Purkinje cell (primary cell): ENCODE measurements around the gene PRDM16. TPM values are rescaled to one million over a fixed set of nuclear protein-coding genes. Genes with fewer than 3 reads are reported as not detected.

Experiments used
- polyA plus RNA-seq: library from polyadenylated mRNA; unstranded; fragments of >200 nt; fragmentation: Nextera tagmentation; gene quantifications from 2 replicates; pipeline ENCODE4 v1.2.1, GENCODE V29; 2014

PRDM16 gene
- polyA plus RNA-seq, result not detected in 2 replicates

GRCh38 chr1:3068564-3069431 lies at the start of gene PRDM16:
Gene PRDM16 (plus strand): TSS chr1:3069203. CDS start chr1:3069260, 57 bp downstream.

GRCh38 chr1:3021233-3021671 lies 47.8 kb upstream of the PRDM16 start, which contains the start of gene ACTRT2:
Gene ACTRT2 (plus strand): TSS chr1:3021467. CDS start chr1:3021687, 220 bp downstream.

GRCh38 chr1:3453891-3454810 lies 385.1 kb downstream of the PRDM16 start, which contains the start of gene ARHGEF16:
Gene ARHGEF16 (plus strand): TSS chr1:3454665. CDS start chr1:3463085, 8,420 bp downstream.

Other genes with a start within 250 kb of the PRDM16 start
- not detected in 2 replicates for gene ACTRT2, start 47.7 kb upstream of the PRDM16 start, polyA plus RNA-seq